GM19452 (cell line): ENCODE results near the gene PLPPR1.

ENCODE experiments used
- ATAC-seq: cut with Tn5 transposase; IDR thresholded peaks from one replicate; pipeline ENCODE4 v1.9.1; 2021; ENCODE audit not compliant: unreplicated experiment

PLPPR1 gene

GRCh38 chr9:101197026-101197425 lies 168.5 kb downstream of the PLPPR1 start:
- ATAC-seq, result no peak

DNA sequence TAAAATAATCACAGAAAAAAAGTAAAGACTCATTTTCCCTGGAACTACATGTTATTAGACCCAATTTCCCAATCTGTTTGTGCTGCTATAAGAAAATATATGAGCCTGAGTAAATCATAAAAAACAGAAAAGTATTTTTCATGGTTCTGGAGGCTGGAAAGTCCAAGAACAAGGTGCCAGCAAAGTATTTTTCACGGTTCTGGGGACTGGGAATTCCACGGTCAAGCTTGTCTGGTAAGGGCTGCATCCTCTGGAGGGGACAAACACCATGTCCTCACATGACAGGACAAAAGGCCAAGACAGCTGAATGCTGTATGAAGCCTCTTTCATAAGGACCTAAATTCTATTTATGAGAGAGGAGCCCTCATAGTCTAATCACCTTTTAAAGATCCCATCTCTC lies 172.3 kb downstream of the PLPPR1 start:
- no peak for ATAC-seq

- ATAC-seq, result no peak
Observed at GRCh38 chr9:101201630-101202029, 173.1 kb downstream of the PLPPR1 start.

GRCh38 chr9:101209670-101210069 lies 181.1 kb downstream of the PLPPR1 start:
- ATAC-seq, result no peak

DNA sequence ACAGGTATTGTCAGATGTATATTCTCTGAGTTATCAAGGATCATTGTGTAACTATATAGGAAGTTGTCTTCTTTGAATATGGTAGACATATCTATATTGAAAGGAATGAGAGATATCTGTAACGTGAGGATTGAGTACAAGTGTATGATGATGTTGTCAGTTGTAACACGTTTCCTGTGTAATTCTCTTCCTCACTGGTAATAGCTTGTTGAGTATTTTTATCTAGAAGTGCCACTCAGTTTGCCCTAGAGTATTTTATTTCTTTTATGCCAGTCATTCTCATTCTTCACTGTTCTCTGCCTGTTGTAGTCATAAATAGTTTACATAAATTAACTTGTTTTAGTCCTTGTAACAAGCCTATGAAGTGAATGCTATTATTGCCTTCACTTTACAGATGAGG lies 184.1 kb downstream of the PLPPR1 start:
- ATAC-seq, result no peak

GRCh38 chr9:101219030-101219429 lies 190.5 kb downstream of the PLPPR1 start:
- ATAC-seq, result no peak

DNA sequence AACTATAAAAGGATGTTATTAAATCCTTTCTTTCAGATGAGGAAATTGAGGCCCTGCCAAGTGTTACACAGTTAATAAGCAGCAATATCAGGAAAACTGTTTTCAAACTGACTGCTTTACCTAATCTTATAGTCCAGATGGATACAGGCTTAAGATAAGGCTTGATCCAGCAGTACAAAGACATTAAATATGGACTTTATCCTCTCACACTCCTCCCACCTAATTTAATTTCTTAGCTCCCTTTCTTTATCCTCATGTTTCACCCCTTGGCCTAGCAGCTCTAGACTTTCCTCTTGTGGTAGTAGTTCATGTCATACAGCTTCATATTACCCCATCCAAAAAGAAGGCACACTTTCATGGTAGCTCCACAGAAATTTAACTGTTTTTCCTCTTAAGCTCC lies 191.8 kb downstream of the PLPPR1 start:
- no peak for ATAC-seq

DNA sequence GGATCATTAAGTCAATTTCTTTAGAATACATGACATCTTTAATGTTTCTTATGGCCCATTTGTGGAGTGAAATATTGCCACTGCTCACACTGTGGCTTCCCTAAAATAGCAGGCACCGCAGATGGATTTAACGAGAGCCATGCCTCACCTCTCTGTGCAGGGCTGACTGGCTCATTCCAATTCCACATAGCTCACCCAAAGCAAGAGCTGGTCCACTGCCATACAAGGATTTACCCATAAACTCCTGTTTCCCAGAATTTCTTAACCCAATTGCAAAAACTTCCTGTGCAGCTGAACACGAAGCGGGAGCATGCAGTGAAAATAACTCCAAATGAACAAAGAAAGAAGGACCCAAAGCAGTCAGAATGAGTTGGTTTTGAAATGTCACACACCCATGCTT lies 196.7 kb downstream of the PLPPR1 start:
- ATAC-seq, result no peak

DNA sequence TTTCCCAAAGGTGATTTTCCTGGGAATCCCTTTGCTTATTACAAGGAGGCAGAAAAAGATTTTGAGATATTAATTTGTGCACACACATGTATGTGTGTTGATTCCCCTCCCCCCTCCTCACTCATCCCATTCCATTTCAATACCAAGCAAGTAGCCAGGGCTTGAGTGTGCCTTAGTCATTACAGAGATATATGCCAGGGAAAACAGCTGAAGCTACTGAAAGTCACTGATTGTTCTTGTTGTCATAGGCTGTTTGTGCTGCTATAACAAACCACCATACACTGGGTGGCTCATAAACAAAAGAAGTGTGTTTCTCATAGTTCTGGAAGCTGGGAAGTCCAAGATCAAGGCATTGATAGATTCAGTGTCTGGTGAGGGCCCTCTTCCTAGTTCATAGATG lies 197.6 kb downstream of the PLPPR1 start:
- ATAC-seq, result no peak

GRCh38 chr9:101226803-101227202 lies 198.3 kb downstream of the PLPPR1 start:
- no peak for ATAC-seq

DNA sequence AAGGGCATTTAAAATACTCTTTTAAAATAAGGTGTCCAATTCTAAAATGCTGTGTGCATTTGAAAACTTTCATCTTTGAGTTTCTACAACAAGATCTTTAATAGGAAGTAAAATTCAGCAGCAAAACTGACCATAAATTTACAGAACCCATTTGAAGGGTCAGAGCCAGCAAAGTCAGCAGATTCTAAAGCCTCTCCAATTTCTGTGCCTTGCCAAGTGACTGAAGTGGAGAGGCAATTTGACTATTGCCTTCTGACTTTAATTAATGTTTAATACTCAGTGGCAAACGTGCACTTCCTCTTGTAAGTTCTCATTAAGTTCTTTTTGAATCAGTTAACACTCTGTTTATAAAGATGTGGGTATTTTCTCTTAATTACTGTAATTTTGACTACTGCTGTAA lies 201.1 kb downstream of the PLPPR1 start:
- no peak for ATAC-seq

- ATAC-seq, result no peak
Observed at GRCh38 chr9:101232405-101232977, 204.0 kb downstream of the PLPPR1 start.

GRCh38 chr9:101235105-101235866 lies 206.8 kb downstream of the PLPPR1 start:
- no peak for ATAC-seq

DNA sequence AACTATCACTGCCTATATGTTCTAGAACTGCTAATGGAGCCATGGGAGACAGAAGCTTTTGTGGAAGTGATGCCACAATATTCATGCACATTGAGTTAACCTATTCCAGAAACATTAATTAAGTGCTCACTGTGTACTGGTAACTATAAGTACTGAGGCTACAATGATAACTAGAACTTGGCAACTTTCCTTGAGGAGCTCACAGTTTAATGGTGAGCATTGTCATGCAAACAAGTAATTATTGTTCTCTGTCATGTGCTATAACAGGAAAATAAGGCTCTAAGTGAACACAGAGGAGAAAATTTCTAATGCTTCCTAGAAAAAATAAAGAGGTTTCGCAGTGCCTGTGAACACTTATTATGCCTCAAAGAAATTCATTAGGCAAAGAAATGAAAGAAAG lies 214.1 kb downstream of the PLPPR1 start:
- no peak for ATAC-seq

- ATAC-seq, result no peak
Observed at GRCh38 chr9:101246691-101247090, 218.2 kb downstream of the PLPPR1 start.

DNA sequence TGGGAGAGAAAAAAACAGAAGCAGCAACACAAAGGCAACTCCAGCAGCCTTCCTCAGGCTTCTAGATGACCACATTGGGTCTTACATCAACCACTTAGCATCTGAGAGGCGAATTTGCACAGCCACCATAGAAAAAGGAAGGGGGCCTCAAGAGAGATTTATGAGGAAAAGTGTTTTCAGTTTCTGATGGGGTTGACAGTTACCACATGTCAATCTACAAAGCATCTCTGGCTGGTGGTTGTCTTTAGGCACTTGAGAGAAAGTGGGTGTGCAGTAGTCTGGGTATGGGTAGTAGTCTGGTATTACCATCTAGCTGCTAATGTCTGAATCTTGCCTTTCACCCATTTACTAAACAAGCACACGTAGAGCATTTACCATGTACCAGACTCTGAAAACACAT lies 218.8 kb downstream of the PLPPR1 start:
- no peak for ATAC-seq

GRCh38 chr9:101254733-101255433 lies 226.4 kb downstream of the PLPPR1 start:
- ATAC-seq, result no peak

- ATAC-seq, result no peak
Observed at GRCh38 chr9:101264727-101265126, 236.2 kb downstream of the PLPPR1 start.

DNA sequence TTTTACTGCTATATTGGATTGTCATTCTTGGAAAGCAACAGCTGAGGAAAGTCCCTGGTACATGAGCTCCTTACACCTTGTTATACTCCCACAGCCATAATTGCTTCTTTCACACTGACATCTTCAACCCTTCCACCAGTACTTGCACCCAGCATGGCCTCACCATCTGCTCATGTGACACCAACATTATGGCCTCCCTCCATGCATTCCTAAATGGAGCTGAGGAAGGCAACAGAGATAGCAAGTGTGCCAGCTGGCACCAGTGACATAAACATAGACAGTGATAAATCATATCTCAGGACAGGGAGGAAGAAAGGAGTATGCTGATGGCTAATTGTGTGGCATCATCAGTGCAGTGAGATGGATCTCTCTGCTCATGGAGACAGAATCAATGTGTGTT lies 236.7 kb downstream of the PLPPR1 start:
- no peak for ATAC-seq

GRCh38 chr9:101268426-101268825 lies 239.9 kb downstream of the PLPPR1 start:
- ATAC-seq, result no peak

GRCh38 chr9:101269591-101270283 lies 241.2 kb downstream of the PLPPR1 start:
- ATAC-seq, result no peak

GRCh38 chr9:101270302-101270701 lies 241.8 kb downstream of the PLPPR1 start:
- ATAC-seq, result no peak
